Prostate gland (tissue), 2 donors: ENCODE measurements around the gene SCFD2. TPM values are rescaled to one million over a fixed set of nuclear protein-coding genes. Genes with fewer than 3 reads are reported as not detected.

Experiments
- DNase-seq: peaks from one replicate; pipeline ENCODE4 v3.0.0-alpha.2; 2019; ENCODE audit warnings: low spot score
- H3K27ac ChIP-seq, 2 donors: fragments of 200-600 bp; sonication (generic); 2 replicates each; pipeline ENCODE4 v1.5.1; 2017 to 2019
- H3K27me3 ChIP-seq: fragments of 200-600 bp; sonication (generic); replicated peaks from 2 replicates; pipeline ENCODE4 v1.5.1; 2019; ENCODE audit not compliant: insufficient read depth
- H3K36me3 ChIP-seq, 2 donors: fragments of 200-600 bp; sonication (generic); 1 replicate in 1 of 2; 2 replicates in 1 of 2; pipeline versions ENCODE4 v1.5.1 to v1.8.1; 2017 to 2019
- H3K4me1 ChIP-seq: fragments of 200-600 bp; sonication (generic); replicated peaks from 2 replicates; pipeline ENCODE4 v1.5.1; 2019
- H3K4me3 ChIP-seq, 2 donors: fragments of 200-600 bp; sonication (generic); 2 replicates each; pipeline ENCODE4 v1.5.1; 2017 to 2019
- H3K9me3 ChIP-seq: fragments of 200-600 bp; sonication (generic); 2 replicates; pipeline ENCODE4 v1.5.1; 2017
- CTCF ChIP-seq, 4 experiments: fragments of 200-600 bp in 2 of 4; fragments of 450-650 bp in 2 of 4; sonication (generic) in 2 of 4; IDR thresholded peaks; 1 replicate in 3 of 4; 2 replicates in 1 of 4; pipeline ENCODE4 v1.5.1; 2016 to 2019; ENCODE audit warnings: antibody characterized with exemption in 4 of 4, mild to moderate bottlenecking in 2 of 4, moderate library complexity in 2 of 4
- POLR2A ChIP-seq: fragments of 450-650 bp; IDR thresholded peaks from one replicate; pipeline ENCODE4 v1.6.1; 2016; ENCODE audit warnings: antibody characterized with exemption, mild to moderate bottlenecking
- POLR2AphosphoS5 ChIP-seq: sonication (generic); formaldehyde crosslinking; IDR thresholded peaks from one replicate; pipeline ENCODE4 v1.6.1; 2017; ENCODE audit warnings: antibody characterized with exemption
- WGBS: methylation state at CpG from one replicate; pipeline ENCODE4 v1.1.5; 2018; 5-methylcytosine and 5-hydroxymethylcytosine counted together
- intact Hi-C: fragments of 100-400 bp; cut with DNase I; formaldehyde crosslinking; loops from one replicate; pipeline ENCODE4 v1.14.2; 2022
- total RNA-seq, 2 donors: library from RNA; depleted of rRNA; stranded (reverse); fragments of >200 nt; gene quantifications; one replicate each; pipeline ENCODE4 v1.1.0, GENCODE V29; 2016

Gene SCFD2
- total RNA-seq, 2 donors from 2014 or later = 10.7 to 21.1 TPM

GRCh38 chr4:52911684-52912294 lies 454.1 kb downstream of the SCFD2 start:
- H3K4me1 ChIP-seq = peaks cover 3% of the 10 kb centered on the region
- DNase-seq = peak; percentile 11
- H3K9me3 ChIP-seq = no peaks in the 10 kb centered on the region
- no peaks in the 10 kb centered on the region for H3K27me3 ChIP-seq
- TF ChIP-seq CTCF (IDR thresholded peaks at IDR 0.05) (peak in 2 of 4 experiments; percentile 24 to 39), POLR2A (no peak), POLR2AphosphoS5 (no peak)
- intact Hi-C loops = no loop called here
- no peaks in the 10 kb centered on the region for H3K36me3 ChIP-seq
- 12% methylated on average over 3 of the region's 3 CpGs for WGBS
- H3K4me3 ChIP-seq = no peak overlapping the region
- H3K27ac ChIP-seq = no peak overlapping the region

DNA sequence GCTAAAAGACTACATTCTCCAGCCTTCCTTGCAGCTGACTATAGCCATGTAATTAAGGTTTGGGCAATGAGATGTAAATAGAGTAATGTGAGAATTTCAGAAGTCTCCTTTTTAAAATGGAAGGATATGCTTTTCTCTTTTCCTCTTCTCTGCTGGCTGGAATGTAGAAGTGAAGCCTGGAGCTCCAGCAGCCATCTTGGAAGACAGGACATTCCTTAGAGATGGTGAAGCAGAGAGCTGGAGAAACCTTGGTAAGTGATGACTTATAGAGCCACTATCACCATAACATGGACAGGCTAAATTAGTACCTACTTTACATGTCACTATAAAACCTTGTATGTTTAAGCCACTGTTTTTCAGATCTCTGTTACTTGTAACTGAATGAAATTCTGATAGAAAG lies 455.7 kb downstream of the SCFD2 start:
- intact Hi-C loops = no loop called here

DNA sequence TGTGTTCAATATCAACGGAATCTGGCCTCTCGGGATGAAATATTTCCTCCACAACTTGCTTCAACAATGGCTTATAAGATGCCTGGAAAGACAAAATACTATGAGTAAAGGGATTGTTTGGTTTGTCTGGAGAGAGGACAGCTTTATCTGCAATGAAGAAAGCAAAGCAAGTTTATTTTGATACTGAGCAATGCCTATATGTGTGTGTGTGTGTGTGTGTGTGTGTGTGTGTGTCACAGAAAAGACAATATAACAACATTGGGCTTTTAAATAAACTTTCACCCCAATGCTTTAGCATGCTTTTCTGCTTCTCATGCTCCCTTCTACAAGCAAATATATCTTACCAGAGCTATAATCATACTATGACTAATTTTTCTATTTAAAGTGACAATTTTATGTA lies 458.4 kb downstream of the SCFD2 start:
- no peaks in the 10 kb centered on the region for H3K9me3 ChIP-seq
- TF ChIP-seq POLR2A = no peak
- no peak for TF ChIP-seq POLR2AphosphoS5
- no peak for TF ChIP-seq CTCF (IDR thresholded peaks at IDR 0.05)
- intact Hi-C loops = no loop called here
- WGBS = 85% methylated on average over 2 of the region's 2 CpGs
- H3K27me3 ChIP-seq = no peaks in the 10 kb centered on the region
- no peak for DNase-seq
- H3K27ac ChIP-seq = no peak overlapping the region
- H3K4me3 ChIP-seq = no peak overlapping the region
- H3K36me3 ChIP-seq = no peaks in the 10 kb centered on the region
- H3K4me1 ChIP-seq = no peaks in the 10 kb centered on the region

More for the DNA sequence above, 455.7 kb downstream of the SCFD2 start:
- TF ChIP-seq POLR2AphosphoS5 (no peak), POLR2A (no peak), CTCF (IDR thresholded peaks at IDR 0.05) (no peak)
- no peak for DNase-seq
- Histone ChIP-seq H3K4me1 (peaks cover 3% of the 10 kb centered on the region), H3K27me3 (no peaks in the 10 kb centered on the region), H3K4me3 (no peak overlapping the region), H3K36me3 (no peaks in the 10 kb centered on the region), H3K27ac (no peak overlapping the region), H3K9me3 (no peaks in the 10 kb centered on the region)

DNA sequence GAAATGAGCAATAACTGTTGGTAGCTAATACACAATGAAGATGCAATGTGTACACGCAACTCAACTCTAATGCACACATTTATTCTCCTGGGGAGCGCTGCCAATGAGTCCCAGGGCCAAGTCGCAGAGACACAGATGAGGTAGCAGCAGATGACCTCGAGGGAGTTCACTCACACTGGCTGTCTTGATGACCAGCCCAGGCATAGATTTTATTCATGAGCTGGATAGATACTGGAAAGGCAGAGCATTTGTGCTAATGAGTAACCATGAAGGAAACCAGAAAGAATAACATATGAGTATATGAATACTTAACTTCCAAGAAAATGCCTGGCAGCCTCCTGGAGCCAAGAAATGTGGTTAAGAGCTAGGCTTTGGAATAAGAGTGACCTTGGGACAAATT lies 461.4 kb downstream of the SCFD2 start:
- intact Hi-C loops = no loop called here
- Histone ChIP-seq H3K36me3 (no peaks in the 10 kb centered on the region), H3K4me1 (no peaks in the 10 kb centered on the region), H3K4me3 (no peak overlapping the region), H3K27me3 (no peaks in the 10 kb centered on the region), H3K9me3 (no peaks in the 10 kb centered on the region), H3K27ac (no peak overlapping the region)
- 93% methylated on average over 4 of the region's 4 CpGs for WGBS
- TF ChIP-seq CTCF (IDR thresholded peaks at IDR 0.05) = no peak
- TF ChIP-seq POLR2A = no peak
- no peak for TF ChIP-seq POLR2AphosphoS5
- DNase-seq = no peak

GRCh38 chr4:52903273-52903672 lies 462.6 kb downstream of the SCFD2 start:
- H3K9me3 ChIP-seq = no peaks in the 10 kb centered on the region
- DNase-seq = no peak
- H3K36me3 ChIP-seq = no peaks in the 10 kb centered on the region
- no peaks in the 10 kb centered on the region for H3K4me1 ChIP-seq
- no peak overlapping the region for H3K27ac ChIP-seq
- TF ChIP-seq CTCF (IDR thresholded peaks at IDR 0.05) (no peak), POLR2AphosphoS5 (no peak), POLR2A (no peak)
- 90% methylated on average over 4 of the region's 4 CpGs for WGBS
- no peaks in the 10 kb centered on the region for H3K27me3 ChIP-seq
- intact Hi-C loops = no loop called here
- H3K4me3 ChIP-seq = no peak overlapping the region
